HCT116 (cell line): Measurements from ENCODE around the gene DUSP28. TPM values are rescaled to one million over a fixed set of nuclear protein-coding genes. Genes with fewer than 3 reads are reported as not detected.
A peak's percentile ranks its signal among the peaks of the same experiment; 100 is the strongest.

Experiments used
- ATAC-seq: fragments of 200-7000 bp; cut with Tn5 transposase; 2 replicates; pipeline ENCODE4 v1.9.1; 2020; ENCODE audit warnings: mild to moderate bottlenecking, moderate library complexity
- BruUV-seq: library from RNA; stranded (reverse); fragments of 400-500 nt; replicated peaks from 2 replicates; lab custom pipeline; 2021; lab: Mats Ljungman, UMichigan
- CTCF ChIA-PET: fragments of 300-600 bp; sonication (Branson Sonifier 250); formaldehyde crosslinking; loops from one replicate; lab custom pipeline; 2021; ENCODE audit warnings: antibody characterized with exemption; lab: Charles Lee
- POLR2A ChIA-PET: fragments of 300-600, 350-600 bp; sonication (Branson Sonifier 250); formaldehyde crosslinking; loops from one replicate; lab custom pipeline; 2021; ENCODE audit warnings: antibody characterized with exemption; lab: Charles Lee
- RAD21 ChIA-PET, 2 experiments: fragments of 300-600 bp; sonication (Branson Sonifier 250); formaldehyde crosslinking; loops; one replicate each; lab custom pipeline; 2023; ENCODE audit warnings: low total read pairs in 2 of 2; ENCODE audit not compliant: uncharacterized antibody in 2 of 2, unreplicated experiment in 2 of 2, low non-redundant PET in 1 of 2; lab: Charles Lee
- DNase-seq: peaks from one replicate; pipeline ENCODE4 v3.0.0-alpha.2; 2010; ENCODE audit warnings: low read depth, low spot score
- H2AFZ ChIP-seq: fragments of 200-600 bp; shearing (Covaris generic), sonication (generic); 2 replicates; pipeline ENCODE4 v1.6.1; 2017; ENCODE audit warnings: low read depth, mixed run types, mixed read lengths, antibody characterized with exemption, low read length; ENCODE audit not compliant: poor library complexity, severe bottlenecking
- H3K27ac ChIP-seq: 2 replicates; pipeline ENCODE4 v1.5.1; 2012; ENCODE audit warnings: low read depth, low read length
- H3K27me3 ChIP-seq: fragments of 200-600 bp; sonication (generic); 2 replicates; pipeline ENCODE4 v1.6.1; 2016; ENCODE audit warnings: mixed run types, low read length, mixed read lengths; ENCODE audit not compliant: insufficient read depth
- H3K36me3 ChIP-seq, 2 experiments: fragments of 200-500 bp in 1 of 2; fragments of 200-600 bp in 1 of 2; sonication (Bioruptor generic) in 1 of 2; sonication (generic) in 1 of 2; 2 replicates each; pipeline versions ENCODE4 v1.5.1 to v1.6.1; 2014 to 2016; ENCODE audit warnings: low read length in 2 of 2, inconsistent platforms in 1 of 2, mixed read lengths in 1 of 2, mixed run types in 1 of 2; ENCODE audit not compliant: insufficient read depth in 2 of 2, control insufficient read depth in 1 of 2
- H3K4me1 ChIP-seq, 2 experiments: fragments of 200-600 bp in 1 of 2; sonication (generic) in 1 of 2; 2 replicates each; pipeline versions ENCODE4 v1.5.1 to v1.6.1; 2012 to 2017; ENCODE audit warnings: low read length in 2 of 2, inconsistent platforms in 1 of 2, mild to moderate bottlenecking in 1 of 2, mixed read lengths in 1 of 2, mixed run types in 1 of 2, moderate library complexity in 1 of 2; ENCODE audit not compliant: insufficient read depth in 2 of 2, control insufficient read depth in 1 of 2
- H3K4me2 ChIP-seq: fragments of 200-600 bp; sonication (generic); 2 replicates; pipeline ENCODE4 v1.6.1; 2017; ENCODE audit warnings: mixed run types, low read length, mixed read lengths
- H3K4me3 ChIP-seq, 2 experiments: fragments of 200-600 bp in 1 of 2; sonication (generic) in 1 of 2; replicated peaks in 1 of 2; 2 replicates each; pipeline ENCODE4 v1.5.1; 2011 to 2016; ENCODE audit warnings: low read length in 2 of 2, control low read depth in 1 of 2, low read depth in 1 of 2, mild to moderate bottlenecking in 1 of 2, mixed read lengths in 1 of 2, mixed run types in 1 of 2
- H3K79me2 ChIP-seq: fragments of 200-600 bp; sonication (generic); 2 replicates; pipeline ENCODE4 v1.6.1; 2017; ENCODE audit warnings: mild to moderate bottlenecking, mixed run types, low read length, moderate library complexity, mixed read lengths; ENCODE audit not compliant: insufficient read depth
- H3K9ac ChIP-seq: fragments of 200-600 bp; sonication (generic); 2 replicates; pipeline ENCODE4 v1.6.1; 2016; ENCODE audit warnings: low read length, mixed read lengths
- H3K9me2 ChIP-seq: fragments of 200-600 bp; sonication (generic), shearing (Covaris generic); 2 replicates; pipeline ENCODE4 v1.6.1; 2017; ENCODE audit warnings: mixed run types, mild to moderate bottlenecking, moderate library complexity; ENCODE audit not compliant: insufficient read depth
- H3K9me3 ChIP-seq, 2 experiments: fragments of 200-500 bp in 1 of 2; fragments of 200-600 bp in 1 of 2; sonication (Bioruptor generic) in 1 of 2; sonication (generic) in 1 of 2; 2 replicates each; pipeline ENCODE4 v1.6.1; 2014 to 2017; ENCODE audit warnings: low read length in 2 of 2, mixed read lengths in 2 of 2, inconsistent platforms in 1 of 2, low read depth in 1 of 2, mild to moderate bottlenecking in 1 of 2, mixed run types in 1 of 2, moderate library complexity in 1 of 2; ENCODE audit not compliant: control insufficient read depth in 1 of 2, insufficient read depth in 1 of 2
- H4K20me1 ChIP-seq: fragments of 200-600 bp; sonication (generic), shearing (Covaris generic); 2 replicates; pipeline ENCODE4 v1.6.1; 2017; ENCODE audit warnings: mixed run types, mild to moderate bottlenecking, moderate library complexity; ENCODE audit not compliant: insufficient read depth
- CEBPB ChIP-seq: IDR thresholded peaks from 2 replicates; pipeline ENCODE4 v1.6.1; 2012; ENCODE audit warnings: low read depth
- ELF1 ChIP-seq: IDR thresholded peaks from 2 replicates; pipeline ENCODE4 v1.6.1; 2012; ENCODE audit warnings: low read depth, borderline replicate concordance
- JUND ChIP-seq: IDR thresholded peaks from 2 replicates; pipeline ENCODE4 v1.6.1; 2012
- MAX ChIP-seq: IDR thresholded peaks from 2 replicates; pipeline ENCODE4 v1.6.1; 2012
- POLR2AphosphoS5 ChIP-seq: IDR thresholded peaks from 2 replicates; pipeline ENCODE4 v1.6.1; 2011; ENCODE audit warnings: mild to moderate bottlenecking, low read depth, low read length, moderate library complexity
- SP1 ChIP-seq: IDR thresholded peaks from 2 replicates; pipeline ENCODE4 v1.6.1; 2012; ENCODE audit warnings: low read depth
- SRF ChIP-seq: IDR thresholded peaks from 2 replicates; pipeline ENCODE4 v1.6.1; 2012; ENCODE audit warnings: low read depth
- intact Hi-C: fragments of 100-400 bp; cut with micrococcal nuclease; formaldehyde crosslinking; loops from 2 replicates; pipeline ENCODE4 v1.10.0; 2022
- total RNA-seq: library from RNA; stranded (reverse); gene quantifications from one replicate; pipeline ENCODE4 v1.2.1, GENCODE V29; 2021; ENCODE audit not compliant: unreplicated experiment

DUSP28 gene
- total RNA-seq, 1 experiment from 2014 or later, result 5.6 TPM

- intact Hi-C loops, result loop anchor here (5.0 to 10.0 kb wide), 2 partner anchors 57 to 335 kb away; no protein-coding TSS in a partner anchor
- RAD21 ChIA-PET, result no interaction called here
- no peaks in the 10 kb centered on the region for H4K20me1 ChIP-seq
- H3K4me1 ChIP-seq, result peaks cover 36 to 53% of the 10 kb centered on the region in 2 experiments
- peak overlapping the region; percentile 82 for H3K9ac ChIP-seq
- no peaks in the 10 kb centered on the region for H3K9me3 ChIP-seq
- no peaks in the 10 kb centered on the region for H3K27me3 ChIP-seq
- CTCF ChIA-PET, result interaction anchor here (1.7 kb wide), 1 partner anchor 10 kb away, joined by 7 read pairs; no protein-coding TSS in a partner anchor
- H3K79me2 ChIP-seq, result peaks cover 35% of the 10 kb centered on the region; the same call in 1 of the 2 replicates
- ATAC-seq (no peak), DNase-seq (no peak)
- no peaks in the 10 kb centered on the region for H3K9me2 ChIP-seq
- H3K36me3 ChIP-seq, result no peaks in the 10 kb centered on the region
- peak overlapping the region; percentile 92 for H3K4me2 ChIP-seq
- peak overlapping the region; percentile 54 to 76 for H3K4me3 ChIP-seq
- peak overlapping the region; percentile 93 for H3K27ac ChIP-seq
- TF ChIP-seq JUND (no peak), POLR2AphosphoS5 (peak; percentile 38; the same call in 1 of the 2 replicates)
- TSS peak; percentile 25 for BruUV-seq
- H2AFZ ChIP-seq, result no peak overlapping the region
- POLR2A ChIA-PET, result interaction anchor here (1.0 kb wide), 1 partner anchor 10 kb away, joined by 4 read pairs; no protein-coding TSS in a partner anchor
Measured at GRCh38 chr2:240569523-240569997, 9.4 kb downstream of the DUSP28 start.

GRCh38 chr2:240569998-240570530 lies 9.9 kb downstream of the DUSP28 start:
- peak overlapping the region; percentile 82; the same call in 1 of the 2 replicates for H3K9ac ChIP-seq
- H4K20me1 ChIP-seq, result no peaks in the 10 kb centered on the region
- H3K4me2 ChIP-seq, result peak overlapping the region; percentile 92
- H3K27ac ChIP-seq, result peak overlapping the region; percentile 93
- no peak for DNase-seq
- peak overlapping the region; percentile 54 to 76 for H3K4me3 ChIP-seq
- H3K79me2 ChIP-seq, result peaks cover 35% of the 10 kb centered on the region; the same call in 1 of the 2 replicates
- no peaks in the 10 kb centered on the region for H3K9me3 ChIP-seq
- no peak overlapping the region for H2AFZ ChIP-seq
- H3K36me3 ChIP-seq, result no peaks in the 10 kb centered on the region
- POLR2A ChIA-PET, result interaction anchor here (1.0 kb wide), 1 partner anchor 10 kb away, joined by 4 read pairs; no protein-coding TSS in a partner anchor
- H3K27me3 ChIP-seq, result no peaks in the 10 kb centered on the region
- BruUV-seq, result no TSS peak
- CTCF ChIA-PET, result interaction anchor here (1.7 kb wide), 1 partner anchor 10 kb away, joined by 7 read pairs; no protein-coding TSS in a partner anchor
- intact Hi-C loops, result loop anchor here (5.0 to 10.0 kb wide), 2 partner anchors 58 to 335 kb away; no protein-coding TSS in a partner anchor
- no peaks in the 10 kb centered on the region for H3K9me2 ChIP-seq
- peaks cover 31 to 48% of the 10 kb centered on the region in 2 experiments for H3K4me1 ChIP-seq
- no peak for TF ChIP-seq SP1
- TF ChIP-seq CEBPB, result no peak
- TF ChIP-seq SRF, result no peak
- TF ChIP-seq ELF1, result no peak
- TF ChIP-seq MAX, result no peak
- RAD21 ChIA-PET, result no interaction called here
- ATAC-seq, result no peak
